H1 (cell line): ENCODE results near the gene NHSL2. TPM values are rescaled to one million over a fixed set of nuclear protein-coding genes. Genes with fewer than 3 reads are reported as not detected.
A peak's percentile ranks its signal among the peaks of the same experiment; 100 is the strongest.

ENCODE experiments used
- CTCF ChIA-PET: fragments of 300-600 bp; sonication (Branson Sonifier 250); formaldehyde crosslinking; loops from one replicate; lab custom pipeline; 2021; ENCODE audit not compliant: partially characterized antibody; lab: Charles Lee
- POLR2A ChIA-PET: fragments of 300-600 bp; sonication (Branson Sonifier 250); formaldehyde crosslinking; loops from one replicate; lab custom pipeline; 2021; ENCODE audit warnings: inconsistent platforms; ENCODE audit not compliant: partially characterized antibody; lab: Charles Lee
- DNase-seq, 2 experiments: peaks; one replicate each; pipeline versions ENCODE4 v3.0.0 to v3.0.0-alpha.2; 2010 to 2022; ENCODE audit warnings: low spot score in 2 of 2, low read depth in 1 of 2, mixed read lengths in 1 of 2
- FAIRE-seq: peaks from 2 replicates; lab custom pipeline; 2011; peaks lifted over from hg19 to GRCh38; lab: Jason Lieb, UNC
- H2AFZ ChIP-seq: 2 replicates; pipeline ENCODE4 v1.8.1; 2012; ENCODE audit warnings: low read length, inconsistent platforms
- H2AK5ac ChIP-seq: 2 replicates; pipeline ENCODE4 v1.6.1; 2013; ENCODE audit warnings: low read depth, low read length
- H2BK120ac ChIP-seq: replicated peaks from 2 replicates; pipeline ENCODE3; 2013; ENCODE audit warnings: low read depth, low read length, inconsistent platforms
- H2BK12ac ChIP-seq: 2 replicates; pipeline ENCODE4 v1.6.1; 2013; ENCODE audit warnings: low read depth, low read length
- H2BK15ac ChIP-seq: 2 replicates; pipeline ENCODE4 v1.6.1; 2013; ENCODE audit warnings: low read length
- H2BK20ac ChIP-seq: 2 replicates; pipeline ENCODE4 v1.6.1; 2013; ENCODE audit warnings: low read length
- H2BK5ac ChIP-seq: 2 replicates; pipeline ENCODE4 v1.6.1; 2013; ENCODE audit warnings: low read depth, low read length
- H3K14ac ChIP-seq: 2 replicates; pipeline ENCODE4 v1.6.1; 2013; ENCODE audit warnings: inconsistent platforms; ENCODE audit not compliant: insufficient read length
- H3K18ac ChIP-seq: 2 replicates; pipeline ENCODE4 v1.6.1; 2013; ENCODE audit warnings: low read length; ENCODE audit errors: extremely low read depth
- H3K23ac ChIP-seq: 2 replicates; pipeline ENCODE4 v1.6.1; 2013; ENCODE audit warnings: inconsistent platforms; ENCODE audit not compliant: insufficient read length
- H3K23me2 ChIP-seq: 2 replicates; pipeline ENCODE4 v1.6.1; 2013; ENCODE audit warnings: low read depth, low read length
- H3K27ac ChIP-seq: 2 replicates; pipeline ENCODE4 v1.6.1; 2011; ENCODE audit warnings: low read depth, low read length, inconsistent platforms
- H3K27me3 ChIP-seq, 4 experiments: replicated peaks in 1 of 4; 1 replicate in 1 of 4; 2 replicates in 3 of 4; pipeline versions ENCODE4 v1.6.1 to v1.8.1; 2011 to 2013; ENCODE audit warnings: low read length in 3 of 4, mild to moderate bottlenecking in 3 of 4, inconsistent platforms in 2 of 4, mixed read lengths in 2 of 4, moderate library complexity in 1 of 4; ENCODE audit not compliant: control insufficient read depth in 3 of 4, insufficient read depth in 3 of 4; ENCODE audit errors: extremely low read depth in 1 of 4
- H3K36me3 ChIP-seq, 4 experiments: 2 replicates each; pipeline versions ENCODE4 v1.6.1 to v1.8.1; 2011 to 2013; ENCODE audit warnings: mild to moderate bottlenecking in 4 of 4, low read length in 3 of 4, moderate library complexity in 2 of 4, control low read depth in 1 of 4, inconsistent platforms in 1 of 4; ENCODE audit not compliant: insufficient read depth in 4 of 4, control insufficient read depth in 2 of 4
- H3K4ac ChIP-seq: replicated peaks from 2 replicates; pipeline ENCODE3; 2013; ENCODE audit warnings: low read length, low read depth, mixed read lengths, inconsistent platforms; ENCODE audit not compliant: insufficient read length
- H3K4me1 ChIP-seq, 4 experiments: replicated peaks in 1 of 4; 1 replicate in 1 of 4; 2 replicates in 3 of 4; pipeline versions ENCODE4 v1.6.1 to v1.8.1; 2011 to 2013; ENCODE audit warnings: low read length in 3 of 4, inconsistent platforms in 2 of 4, mixed read lengths in 1 of 4; ENCODE audit not compliant: insufficient read depth in 4 of 4, control insufficient read depth in 3 of 4
- H3K4me2 ChIP-seq, 2 experiments: 2 replicates each; pipeline versions ENCODE4 v1.6.1 to v1.8.1; 2011 to 2013; ENCODE audit warnings: low read depth in 2 of 2, low read length in 2 of 2, control low read depth in 1 of 2, inconsistent platforms in 1 of 2, mild to moderate bottlenecking in 1 of 2; ENCODE audit not compliant: insufficient read depth in 1 of 2
- H3K4me3 ChIP-seq, 4 experiments: fragments of 200-600, 300-600 bp in 1 of 4; sonication (generic), shearing (Covaris generic), sonication (Bioruptor Twin) in 1 of 4; 2 replicates each; pipeline versions ENCODE4 v1.5.1 to v1.8.1; 2011 to 2016; ENCODE audit warnings: low read length in 4 of 4, low read depth in 3 of 4, control low read depth in 2 of 4, inconsistent platforms in 2 of 4, mild to moderate bottlenecking in 2 of 4, mixed read lengths in 1 of 4, moderate library complexity in 1 of 4; ENCODE audit not compliant: insufficient read depth in 2 of 4; ENCODE audit errors: extremely low read depth in 1 of 4
- H3K56ac ChIP-seq: replicated peaks from 2 replicates; pipeline ENCODE3; 2013; ENCODE audit warnings: low read depth, mild to moderate bottlenecking, mixed read lengths, low read length, inconsistent platforms; ENCODE audit not compliant: insufficient read length
- H3K79me1 ChIP-seq: 2 replicates; pipeline ENCODE4 v1.6.1; 2013; ENCODE audit warnings: low read depth, low read length, control low read depth
- H3K79me2 ChIP-seq, 2 experiments: 2 replicates each; pipeline versions ENCODE4 v1.6.1 to v1.8.1; 2012 to 2013; ENCODE audit warnings: low read length in 2 of 2, mild to moderate bottlenecking in 2 of 2, inconsistent platforms in 1 of 2; ENCODE audit not compliant: insufficient read depth in 2 of 2, control insufficient read depth in 1 of 2
- H3K9ac ChIP-seq, 4 experiments: replicated peaks in 1 of 4; 1 replicate in 1 of 4; 2 replicates in 3 of 4; pipeline versions ENCODE4 v1.6.1 to v1.8.1; 2011 to 2013; ENCODE audit warnings: low read depth in 3 of 4, low read length in 3 of 4, control low read depth in 2 of 4, mild to moderate bottlenecking in 2 of 4, moderate library complexity in 2 of 4, inconsistent platforms in 1 of 4; ENCODE audit errors: extremely low read depth in 1 of 4
- H3K9me3 ChIP-seq, 2 experiments: 2 replicates each; pipeline versions ENCODE4 v1.6.1 to v1.8.1; 2012 to 2013; ENCODE audit warnings: mild to moderate bottlenecking in 2 of 2, moderate library complexity in 2 of 2, control low read depth in 1 of 2, inconsistent platforms in 1 of 2, low read depth in 1 of 2, low read length in 1 of 2, mixed read lengths in 1 of 2; ENCODE audit not compliant: insufficient read depth in 2 of 2
- H4K20me1 ChIP-seq, 2 experiments: replicated peaks in 1 of 2; 2 replicates each; pipeline versions ENCODE3 to v1.8.1; 2011 to 2013; ENCODE audit warnings: inconsistent platforms in 2 of 2, low read length in 2 of 2, mild to moderate bottlenecking in 1 of 2; ENCODE audit not compliant: insufficient read depth in 2 of 2, control insufficient read depth in 1 of 2
- H4K5ac ChIP-seq: 2 replicates; pipeline ENCODE4 v1.6.1; 2013; ENCODE audit warnings: low read length, low read depth, mixed read lengths, inconsistent platforms; ENCODE audit not compliant: insufficient read length
- H4K8ac ChIP-seq: 2 replicates; pipeline ENCODE4 v1.8.0; 2013; ENCODE audit warnings: mild to moderate bottlenecking, moderate library complexity, low read length, inconsistent platforms; ENCODE audit not compliant: insufficient read depth; ENCODE audit errors: extremely low read depth
- H4K91ac ChIP-seq: replicated peaks from 2 replicates; pipeline ENCODE3; 2013; ENCODE audit warnings: low read length, mixed read lengths, inconsistent platforms; ENCODE audit not compliant: insufficient read length
- EGR1 ChIP-seq: IDR thresholded peaks from 2 replicates; pipeline ENCODE4 v1.6.1; 2011; ENCODE audit warnings: low read depth, low read length, borderline replicate concordance
- HDAC6 ChIP-seq: IDR thresholded peaks from one replicate; pipeline ENCODE4 v1.7.1; 2012; ENCODE audit warnings: low read depth, mild to moderate bottlenecking, inconsistent platforms, low read length, moderate library complexity
- MAX ChIP-seq: IDR thresholded peaks from 2 replicates; pipeline ENCODE4 v1.6.1; 2012; ENCODE audit warnings: inconsistent platforms
- POU5F1 ChIP-seq: IDR thresholded peaks from 2 replicates; pipeline ENCODE4 v1.6.1; 2011; ENCODE audit warnings: low read depth, mild to moderate bottlenecking, low read length, moderate library complexity
- RXRA ChIP-seq: IDR thresholded peaks from 2 replicates; pipeline ENCODE4 v1.6.1; 2011; ENCODE audit warnings: low read depth, mild to moderate bottlenecking, low read length, moderate library complexity; ENCODE audit not compliant: insufficient read depth
- SAP30 ChIP-seq: fragments of 300-600 bp; sonication (generic); IDR thresholded peaks from 2 replicates; pipeline ENCODE4 v1.7.1; 2012; ENCODE audit warnings: low read length, moderate library complexity, mild to moderate bottlenecking, inconsistent platforms; ENCODE audit not compliant: insufficient read depth, insufficient replicate concordance
- WGBS, 2 experiments: shearing (Covaris generic) in 1 of 2; methylation state at CpG; one replicate each; pipeline versions ENCODE4 v1.1.6 to v1.1.7; 2013 to 2015; ENCODE audit warnings: low lambda C conversion rate in 2 of 2, mixed read lengths in 2 of 2, inconsistent platforms in 1 of 2, low coverage in 1 of 2, missing lambda C conversion rate in 1 of 2; ENCODE audit not compliant: insufficient replicate concordance in 2 of 2, insufficient coverage in 1 of 2, insufficient read length in 1 of 2; ENCODE audit errors: extremely low coverage in 1 of 2, missing lambda C conversion rate in 1 of 2; 5-methylcytosine and 5-hydroxymethylcytosine counted together
- polyA plus RNA-seq, 7 experiments: library from polyadenylated mRNA; depleted of rRNA in 3 of 7; stranded (reverse) in 5 of 7; unstranded in 2 of 7; fragments of >200 nt in 5 of 7; fragments of 200-250 nt in 2 of 7; gene quantifications; 1 replicate in 5 of 7; 2 replicates in 1 of 7; 4 replicates in 1 of 7; pipeline versions ENCODE4 v1.2.1 to v1.2.3, GENCODE V29; 2011 to 2013; ENCODE audit warnings: missing spikeins in 2 of 7, mixed read lengths in 2 of 7
- total RNA-seq: library from RNA; stranded (reverse); fragmentation: NEBNext Ultra II Directional; extraction: Animal tissue kit (Norgen Biotek cat#: 25700); gene quantifications from 2 replicates; pipeline ENCODE4 v1.2.1, GENCODE V29; 2021

NHSL2 gene
- total and polyA plus RNA-seq, 2 of the 8 experiments (the other 6 are each of a cell fraction or from before 2014, with no cell fraction given): 3.7 to 7.2 TPM

- no peak overlapping the region for H3K18ac ChIP-seq
- ChIA-PET POLR2A (interaction anchor here (1.3 to 1.5 kb wide), 2 partner anchors 9 to 38 kb away, joined by 5 to 6 read pairs; partner anchors contain the start of gene NHSL2), CTCF (interaction anchor here (1.0 to 2.0 kb wide), 5 partner anchors 10 to 84 kb away, joined by 3 to 8 read pairs (median 5); partner anchors contain the start of gene NHSL2)
- H3K79me2 ChIP-seq: peaks cover 0 to 42% of the 10 kb centered on the region in 2 experiments; a peak in 2 of 4 replicates
- no peaks in the 10 kb centered on the region; the same call in 1 of the 2 replicates for H3K23me2 ChIP-seq
- peaks cover 3% of the 10 kb centered on the region; the same call in 1 of the 2 replicates for H3K79me1 ChIP-seq
- H4K5ac ChIP-seq: no peak overlapping the region
- 0 out of 2 replicates have a peak overlapping the region, but pooled peaks have one; percentile 31 for H2BK15ac ChIP-seq
- no peak overlapping the region for H3K27ac ChIP-seq
- H4K8ac ChIP-seq: no peak overlapping the region
- peaks cover 4 to 22% (median 9%) of the 10 kb centered on the region in 4 experiments; a peak in 4 of 7 replicates for H3K4me1 ChIP-seq
- no peak overlapping the region for H2BK120ac ChIP-seq
- no peak overlapping the region for H3K14ac ChIP-seq
- no peak overlapping the region for H2BK5ac ChIP-seq
- H4K20me1 ChIP-seq: peaks cover 0 to 2% of the 10 kb centered on the region in 2 experiments
- H2BK20ac ChIP-seq: no peak overlapping the region
- DNase-seq: no peak
- no peak overlapping the region for H3K56ac ChIP-seq
- H3K9me3 ChIP-seq: no peaks in the 10 kb centered on the region
- no peaks in the 10 kb centered on the region for H3K36me3 ChIP-seq
- no peak overlapping the region for H3K9ac ChIP-seq
- no peak overlapping the region for H2AFZ ChIP-seq
- H3K23ac ChIP-seq: no peak overlapping the region
- H3K4me3 ChIP-seq: no peak overlapping the region
- H2AK5ac ChIP-seq: no peak overlapping the region
- 0 out of 2 replicates have a peak overlapping the region, but pooled peaks have one; percentile 12 for H2BK12ac ChIP-seq
- 77% methylated on average over 4 of the region's 4 CpGs; no CpG with 5 or more reads in 1 of the 2 experiments for WGBS, 2 experiments
- TF ChIP-seq SAP30 (no peak), HDAC6 (no peak), RXRA (no peak), POU5F1 (no peak), EGR1 (no peak), MAX (no peak)
- H4K91ac ChIP-seq: no peak overlapping the region
- FAIRE-seq: no peak
- no peaks in the 10 kb centered on the region for H3K27me3 ChIP-seq
- H3K4me2 ChIP-seq: no peak overlapping the region; a peak in 1 of 4 replicates
- no peak overlapping the region for H3K4ac ChIP-seq
Observed at GRCh38 chrX:71919886-71920285, 9.2 kb downstream of the NHSL2 start.
